ENCODE results near the gene TNFSF18.
"Not testable (repeated sequence)": the region's sequence is repeated elsewhere in the genome, so short reads cannot be mapped to it uniquely, and the experiment has no call there.

The TNFSF18 gene

GRCh38 chr1:173050865-173051264, at the start of gene TNFSF18:
Gene TNFSF18, minus strand, starts transcription at chr1:173050941. Its CDS starts 45 bp downstream, at chr1:173050896.
- no peak for DNase-seq (ENCODE audit: low read depth in 4 of 4, low spot score in 1 of 4)

DNA sequence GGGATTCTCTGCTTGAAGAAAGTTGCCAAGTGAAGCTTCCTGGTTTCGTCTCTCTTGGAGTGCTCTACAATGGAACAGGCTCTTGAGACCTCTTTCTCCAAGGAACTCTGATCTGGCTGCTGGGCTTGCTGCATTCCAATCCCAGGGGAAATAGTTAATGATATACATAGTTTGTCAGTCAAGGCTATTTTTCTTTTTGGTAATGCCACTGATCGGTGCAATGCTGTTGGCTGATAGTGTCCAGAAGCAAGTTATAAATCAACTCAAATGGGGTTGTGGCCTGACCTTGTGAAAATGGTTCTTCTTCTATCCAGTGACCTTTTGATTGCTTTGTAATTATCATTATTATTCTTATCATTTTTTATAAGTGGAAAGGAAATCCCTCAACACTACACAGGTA, 48.4 kb upstream of the TNFSF18 start:
- no peak for DNase-seq (ENCODE audit: low read depth in 4 of 4, low spot score in 1 of 4)

DNA sequence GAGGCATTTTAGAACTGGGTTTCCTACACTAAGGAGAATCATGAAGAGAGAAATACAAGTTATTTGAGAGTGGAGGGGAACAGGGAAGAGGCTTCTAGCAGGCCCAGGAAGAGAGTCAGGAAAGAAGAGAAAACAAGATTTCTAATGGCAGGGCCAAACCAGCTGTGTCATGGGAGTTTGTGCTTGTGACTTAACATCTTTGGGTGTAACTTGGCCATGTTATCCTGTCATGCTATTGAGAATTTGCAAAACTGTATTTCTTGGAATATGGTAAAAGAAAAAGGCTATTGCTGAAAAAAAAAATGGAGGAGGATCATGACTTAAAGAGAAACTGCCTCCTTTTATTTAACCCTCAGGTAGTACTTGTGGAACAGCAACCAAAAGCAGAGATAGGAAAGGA, 47.4 kb upstream of the TNFSF18 start:
- DNase-seq (ENCODE audit: low read depth in 4 of 4, low spot score in 1 of 4), result no peak

- DNase-seq (ENCODE audit: low read depth in 4 of 4, low spot score in 1 of 4), result no peak
Observed at GRCh38 chr1:173097001-173097400, 46.3 kb upstream of the TNFSF18 start.

GRCh38 chr1:173095632-173096031, 44.9 kb upstream of the TNFSF18 start:
- no peak for DNase-seq (ENCODE audit: low read depth in 4 of 4, low spot score in 1 of 4)

DNA sequence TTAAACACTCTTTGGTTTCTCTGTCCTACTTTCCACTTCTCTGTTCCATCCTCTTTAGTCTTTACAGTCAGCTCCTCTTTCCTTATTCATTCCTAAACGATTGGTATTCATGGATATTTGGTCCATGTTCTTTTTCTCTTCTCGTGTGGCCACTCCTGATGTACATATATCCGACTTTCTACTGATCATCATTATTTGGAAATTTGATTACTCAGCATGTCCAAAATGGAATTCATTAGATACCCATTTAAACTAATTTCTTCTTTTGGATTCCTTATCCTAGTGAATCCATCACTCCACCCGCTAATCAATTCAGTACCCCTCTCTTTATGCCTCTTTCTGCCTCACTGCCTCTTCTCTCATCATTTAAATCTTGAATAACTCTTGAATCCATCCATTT, 43.8 kb upstream of the TNFSF18 start:
- no peak for DNase-seq (ENCODE audit: low read depth in 4 of 4, low spot score in 1 of 4)

DNA sequence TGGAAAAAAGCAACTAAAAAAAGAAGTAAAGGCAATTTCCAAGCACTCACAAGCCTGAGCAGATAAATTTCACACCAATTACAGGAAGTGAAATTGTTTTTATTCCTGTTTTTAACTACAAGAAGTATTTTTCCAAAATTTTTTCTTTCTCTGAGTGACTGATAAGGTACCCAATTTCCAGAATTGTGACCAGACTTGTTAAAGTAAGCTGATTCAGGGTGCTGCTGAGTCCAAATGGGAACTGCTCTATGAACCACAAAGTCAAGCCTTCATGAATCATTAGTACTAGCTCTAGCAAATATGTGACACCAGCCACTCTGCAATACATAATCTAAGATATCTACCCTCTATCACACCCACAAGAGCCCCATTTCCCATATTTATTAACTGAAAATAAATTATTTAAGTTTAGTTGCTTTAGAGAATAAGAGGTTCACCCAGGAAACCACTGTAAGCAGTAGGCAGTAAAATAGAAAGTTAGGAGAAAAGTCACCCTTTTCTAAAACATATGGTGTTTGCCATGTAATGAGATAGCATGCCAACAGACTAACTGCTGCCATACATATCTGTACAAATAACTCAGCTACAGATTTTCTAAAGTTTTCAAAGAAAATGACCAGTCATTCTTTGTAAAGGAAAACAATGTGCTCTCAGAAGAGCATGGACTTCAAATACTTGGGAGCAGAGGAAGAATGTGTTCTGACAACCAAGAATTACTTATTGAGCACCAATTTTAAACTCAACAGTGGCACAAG, 43.1 kb upstream of the TNFSF18 start:
- no peak for DNase-seq (ENCODE audit: low read depth in 4 of 4, low spot score in 1 of 4)

DNA sequence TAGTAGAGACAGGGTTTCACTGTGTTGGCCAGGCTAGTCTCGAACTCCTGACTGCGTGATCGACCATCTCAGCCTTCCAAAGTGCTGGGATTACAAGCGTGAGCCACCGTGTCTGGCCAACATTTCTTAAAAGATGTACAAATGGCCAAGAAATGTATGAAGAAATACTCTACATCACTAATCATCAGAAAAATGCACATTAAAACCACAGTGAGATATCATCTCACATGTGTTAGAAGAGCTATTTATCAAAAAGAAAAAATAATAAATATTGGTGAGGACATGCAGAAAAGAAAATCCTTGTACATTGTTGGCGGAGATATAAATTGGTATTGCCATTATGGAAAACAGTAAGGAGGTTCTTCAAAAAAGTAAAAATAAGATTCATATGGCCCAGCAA, 33.6 kb upstream of the TNFSF18 start:
- DNase-seq (ENCODE audit: low read depth in 4 of 4, low spot score in 1 of 4), result no peak

- no peak for DNase-seq (ENCODE audit: low read depth in 4 of 4, low spot score in 1 of 4)
Observed at GRCh38 chr1:173082913-173083312, 32.2 kb upstream of the TNFSF18 start.

DNA sequence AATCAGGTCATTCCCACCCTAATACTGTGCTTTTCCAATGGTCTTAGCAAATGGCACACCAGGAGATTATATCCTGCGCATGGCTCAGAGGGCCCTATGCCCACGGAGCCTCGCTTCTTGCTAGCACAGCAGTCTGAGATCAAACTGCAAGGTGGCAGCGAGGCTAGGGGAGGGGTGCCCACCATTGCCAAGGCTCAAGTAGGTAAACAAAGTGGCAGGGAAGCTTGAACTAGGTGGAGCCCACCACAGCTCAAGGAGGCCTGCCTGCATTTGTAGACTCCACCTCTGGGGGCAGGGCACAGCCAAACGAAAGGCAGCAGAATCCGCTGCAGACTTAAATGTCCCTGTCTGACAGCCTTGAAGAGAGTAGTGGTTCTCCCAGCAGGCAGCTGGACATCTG, 23.5 kb upstream of the TNFSF18 start:
- not testable (repeated sequence) for DNase-seq (ENCODE audit: low read depth in 4 of 4, low spot score in 1 of 4)

DNA sequence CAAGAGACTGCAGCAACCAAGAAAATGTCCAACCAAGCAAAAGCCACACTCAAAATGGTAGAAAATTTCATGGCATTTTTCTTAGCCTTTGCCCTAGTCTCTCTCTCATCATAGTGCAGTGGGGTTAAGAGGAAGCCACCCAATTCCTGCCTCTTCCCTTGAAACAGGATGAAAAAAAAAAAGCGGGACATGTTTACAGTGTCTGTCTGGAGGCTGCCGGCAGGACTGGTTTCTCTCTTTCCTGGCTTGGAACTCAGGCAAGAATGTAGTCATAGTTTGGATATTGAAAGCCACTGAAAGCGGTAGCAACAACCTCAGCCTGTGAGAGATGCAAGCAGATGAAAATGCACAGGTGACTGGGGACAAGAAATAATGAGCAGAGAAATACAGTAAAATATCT, 13.3 kb upstream of the TNFSF18 start:
- no peak for DNase-seq (ENCODE audit: low read depth in 4 of 4, low spot score in 1 of 4)

- no peak for DNase-seq (ENCODE audit: low read depth in 4 of 4, low spot score in 1 of 4)
Observed at GRCh38 chr1:173063171-173063570, 12.4 kb upstream of the TNFSF18 start.

- DNase-seq (ENCODE audit: low read depth in 4 of 4, low spot score in 1 of 4), result no peak
Observed at GRCh38 chr1:173062150-173062938, 11.6 kb upstream of the TNFSF18 start.

GRCh38 chr1:173058556-173058955, 7.8 kb upstream of the TNFSF18 start:
- DNase-seq (ENCODE audit: low read depth in 4 of 4, low spot score in 1 of 4), result no peak

DNA sequence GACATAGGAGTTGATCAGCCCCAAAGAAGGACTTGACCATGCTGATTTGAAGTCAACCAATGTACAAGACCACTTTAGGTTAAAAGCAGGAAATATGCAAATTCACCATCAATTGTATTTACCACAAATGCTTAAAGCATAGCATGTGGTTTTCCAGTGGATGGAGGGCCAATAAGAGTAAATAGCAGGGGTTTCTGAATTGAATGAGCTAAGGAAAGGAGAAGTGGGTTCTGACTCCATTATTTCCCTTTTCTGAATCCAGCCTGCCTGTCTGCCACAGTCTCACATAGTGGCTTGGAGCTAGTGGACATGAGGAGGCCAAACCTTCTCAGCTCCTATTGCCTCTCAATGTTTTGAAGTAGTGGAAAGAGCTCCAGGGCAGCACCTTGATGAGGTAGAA, 7.2 kb upstream of the TNFSF18 start:
- DNase-seq (ENCODE audit: low read depth in 4 of 4, low spot score in 1 of 4), result no peak

DNA sequence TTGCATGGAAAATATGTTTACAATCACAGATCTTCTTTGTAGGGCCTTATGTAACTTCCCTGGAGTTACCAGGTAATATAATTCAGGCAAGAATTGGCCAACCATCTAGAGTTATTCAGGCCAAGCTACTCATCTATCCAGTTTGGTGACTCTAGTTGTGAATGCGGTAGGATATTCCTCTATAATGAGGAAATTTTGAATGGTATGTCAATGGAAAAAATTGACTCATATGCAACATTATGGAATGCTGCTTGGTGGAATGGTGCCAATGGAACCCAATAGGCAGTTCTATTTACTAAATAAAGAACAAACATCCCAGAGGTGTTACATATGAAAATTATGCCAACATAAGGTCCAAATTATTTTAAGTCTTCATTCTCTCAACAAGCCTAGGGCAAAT, 5.6 kb upstream of the TNFSF18 start:
- no peak for DNase-seq (ENCODE audit: low read depth in 4 of 4, low spot score in 1 of 4)

DNA sequence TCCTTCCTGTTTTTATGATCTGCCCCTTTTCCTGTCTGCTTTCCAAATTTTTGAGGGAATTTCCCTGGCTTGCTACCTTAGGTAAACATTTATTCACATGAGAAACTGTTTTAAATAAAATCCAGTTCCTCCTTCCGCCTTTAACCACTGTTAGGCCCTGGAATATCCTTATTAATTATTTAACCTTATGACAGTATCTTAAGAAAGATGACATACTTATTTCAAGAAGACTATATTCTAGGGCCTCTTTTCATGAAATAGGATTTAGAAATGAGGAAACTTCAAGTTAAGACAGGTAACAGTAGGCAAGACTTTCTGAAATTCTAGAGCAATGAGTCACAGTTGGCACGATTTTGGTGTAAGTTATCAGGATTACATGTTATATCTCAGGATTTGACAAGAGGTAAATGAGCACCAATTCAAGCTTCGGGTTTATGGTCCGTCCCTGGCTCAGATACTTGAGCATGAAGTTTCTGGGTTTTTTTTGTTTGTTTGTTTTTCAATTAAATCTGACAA, 2.0 kb upstream of the TNFSF18 start:
- no peak for DNase-seq (ENCODE audit: low read depth in 4 of 4, low spot score in 1 of 4)

DNA sequence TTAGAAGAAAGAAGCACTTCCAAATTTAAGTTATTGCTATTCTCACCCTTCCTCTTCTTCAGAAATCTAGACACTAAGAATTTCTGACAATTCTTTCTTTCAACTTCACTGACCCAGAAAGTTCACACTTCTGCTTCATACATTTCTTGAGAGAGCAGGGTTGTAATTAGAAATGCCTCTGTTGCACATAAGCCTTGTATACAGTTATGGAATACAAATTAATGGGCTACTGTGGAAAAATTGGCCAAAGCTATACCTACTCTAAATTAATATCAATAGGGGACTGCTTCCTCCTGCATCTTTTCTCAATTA, 1.5 kb downstream of the TNFSF18 start:
- no peak for DNase-seq (ENCODE audit: low read depth in 4 of 4, low spot score in 1 of 4)

DNA sequence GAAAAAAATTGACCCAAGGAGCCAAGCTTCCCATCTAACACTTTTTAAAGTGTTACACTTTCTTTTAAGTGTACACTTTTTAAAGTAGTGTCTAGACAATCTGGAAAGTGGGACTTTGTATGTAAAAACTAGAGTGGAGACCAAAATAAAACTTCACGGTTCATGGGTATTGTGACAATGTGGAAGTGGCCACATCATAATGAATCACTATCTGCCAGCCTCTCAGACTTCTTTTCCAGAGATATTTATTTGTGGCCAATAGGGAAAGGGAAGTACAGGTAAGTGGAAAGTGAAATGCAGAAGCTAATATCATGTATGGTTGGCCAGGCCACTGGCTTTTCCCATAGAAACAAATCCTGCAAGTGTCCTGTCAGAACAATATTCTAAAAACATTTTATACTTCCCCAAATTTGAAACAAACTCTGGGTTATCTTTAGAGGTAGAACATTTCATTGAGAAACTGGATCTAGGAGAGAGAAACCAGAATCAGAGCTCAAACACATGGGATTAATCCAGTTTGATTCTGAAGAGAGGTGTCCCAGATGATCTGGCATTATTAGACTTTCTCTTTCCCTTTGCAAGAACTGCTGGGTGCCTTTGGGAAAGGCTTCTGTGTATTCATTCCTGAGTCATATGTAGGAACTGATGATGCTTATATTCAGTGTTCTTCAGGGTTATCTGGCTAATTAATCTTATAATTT, 2.0 kb downstream of the TNFSF18 start:
- no peak for DNase-seq (ENCODE audit: low read depth in 4 of 4, low spot score in 1 of 4)

GRCh38 chr1:173044656-173045055, 6.1 kb downstream of the TNFSF18 start:
- DNase-seq (ENCODE audit: low read depth in 4 of 4, low spot score in 1 of 4), result no peak

DNA sequence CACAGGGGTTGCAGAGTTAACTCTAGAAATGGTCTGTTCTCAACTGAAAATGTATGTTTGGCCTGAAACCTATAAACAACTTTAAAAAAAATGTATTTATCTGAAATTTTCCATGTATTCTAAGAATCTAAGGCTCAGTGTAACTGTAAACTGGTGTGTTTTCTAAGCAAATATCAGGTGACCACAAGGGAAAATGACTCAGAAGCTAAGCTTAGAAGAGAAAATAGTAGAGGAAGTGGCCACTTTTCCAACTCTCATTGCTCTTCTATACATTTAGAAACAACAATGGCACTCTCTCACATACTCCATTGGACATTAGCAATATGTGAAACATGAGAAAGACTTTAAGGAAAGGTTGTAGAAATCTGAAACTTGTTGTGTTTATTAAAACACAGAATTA, 7.5 kb downstream of the TNFSF18 start:
- DNase-seq (ENCODE audit: low read depth in 4 of 4, low spot score in 1 of 4), result no peak

DNA sequence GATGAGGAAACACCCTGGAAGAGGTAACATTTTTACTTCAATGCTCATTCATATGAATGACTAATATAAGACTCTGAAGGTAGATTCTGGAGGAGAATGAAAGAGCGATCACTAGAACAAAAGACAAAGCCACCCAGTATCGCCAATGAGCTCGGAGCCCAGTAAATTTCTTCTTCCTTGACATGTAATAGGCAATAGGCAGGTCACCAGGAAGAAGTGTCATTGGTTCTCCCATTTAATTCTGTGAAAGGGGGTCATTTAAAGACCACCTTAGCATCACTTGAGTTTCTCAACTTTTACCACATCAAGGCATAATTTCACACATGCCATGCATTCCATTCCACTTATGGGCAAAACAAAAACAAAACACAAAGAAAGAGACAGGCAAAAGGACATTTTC, 7.9 kb downstream of the TNFSF18 start:
- no peak for DNase-seq (ENCODE audit: low read depth in 4 of 4, low spot score in 1 of 4)
